Immature natural killer cell (primary cell): Measurements from ENCODE around the gene KIAA0040. TPM values are rescaled to one million over a fixed set of nuclear protein-coding genes. Genes with fewer than 3 reads are reported as not detected.

Source experiments
- DNase-seq, 3 donors: peaks; one replicate each; pipeline ENCODE4 v3.0.0; 2022; ENCODE audit warnings: mixed read lengths in 1 of 3
- H3K27ac Mint-ChIP-seq, 6 donors: one replicate each; pipeline ENCODE4 v1.8.0; 2020; ENCODE audit warnings: mixed read lengths in 6 of 6, mild to moderate bottlenecking in 5 of 6, inconsistent platforms in 4 of 6, moderate library complexity in 3 of 6
- H3K27me3 Mint-ChIP-seq, 3 donors: one replicate each; pipeline ENCODE4 v1.8.0; 2020 to 2021; ENCODE audit warnings: low read depth in 3 of 3, mild to moderate bottlenecking in 3 of 3, mixed read lengths in 3 of 3, moderate library complexity in 3 of 3, inconsistent platforms in 1 of 3
- H3K36me3 Mint-ChIP-seq, 3 donors: one replicate each; pipeline ENCODE4 v1.8.0; 2020; ENCODE audit warnings: mixed read lengths in 3 of 3, inconsistent platforms in 2 of 3, mild to moderate bottlenecking in 2 of 3
- H3K4me1 Mint-ChIP-seq, 2 donors: one replicate each; pipeline ENCODE4 v1.8.0; 2020; ENCODE audit warnings: inconsistent platforms in 2 of 2, mild to moderate bottlenecking in 2 of 2, mixed read lengths in 2 of 2, moderate library complexity in 1 of 2
- H3K4me3 Mint-ChIP-seq, 5 donors: one replicate each; pipeline ENCODE4 v1.8.0; 2020; ENCODE audit warnings: mild to moderate bottlenecking in 5 of 5, mixed read lengths in 5 of 5, inconsistent platforms in 3 of 5, moderate library complexity in 3 of 5
- H3K9me3 Mint-ChIP-seq, 6 donors: one replicate each; pipeline ENCODE4 v1.8.0; 2020; ENCODE audit warnings: mild to moderate bottlenecking in 6 of 6, mixed read lengths in 6 of 6, inconsistent platforms in 4 of 6, moderate library complexity in 3 of 6
- polyA plus RNA-seq, 3 donors: library from polyadenylated mRNA; unstranded; fragments of 300-500 nt; fragmentation: Illumina TruSeq; gene quantifications; one replicate each; pipeline ENCODE4 v1.2.3, GENCODE V29; 2021

Gene KIAA0040
- polyA plus RNA-seq, 3 donors from 2014 or later = 11.8 to 23.6 (median 14.0) TPM

GRCh38 chr1:175193527-175193910 is 943 bp upstream of the KIAA0040 start:
- Mint-ChIP-seq H3K27ac (peak overlapping the region; percentile 59 to 88 (median 74)), H3K27me3 (peaks cover 0 to 1% (median 0%) of the 10 kb centered on the region in 3 donors), H3K4me1 (peaks cover 35 to 39% of the 10 kb centered on the region in 2 donors), H3K9me3 (no peaks in the 10 kb centered on the region), H3K4me3 (peak overlapping the region; percentile 98 to 99 (median 99)), H3K36me3 (peaks cover 0 to 5% (median 3%) of the 10 kb centered on the region in 3 donors)
- DNase-seq = no peak

GRCh38 chr1:175192111-175192629 is 406 bp downstream of the KIAA0040 start:
- no peaks in the 10 kb centered on the region for H3K27me3 Mint-ChIP-seq
- peak; percentile 24 to 41 (median 37) for DNase-seq
- peaks cover 45 to 52% of the 10 kb centered on the region in 2 donors for H3K4me1 Mint-ChIP-seq
- H3K9me3 Mint-ChIP-seq = no peaks in the 10 kb centered on the region
- peak overlapping the region; percentile 98 to 99 (median 99) for H3K4me3 Mint-ChIP-seq
- peaks cover 3 to 5% (median 3%) of the 10 kb centered on the region in 3 donors for H3K36me3 Mint-ChIP-seq
- peak overlapping the region; percentile 84 to 94 (median 90) for H3K27ac Mint-ChIP-seq

- H3K27me3 Mint-ChIP-seq = no peaks in the 10 kb centered on the region
- no peaks in the 10 kb centered on the region for H3K9me3 Mint-ChIP-seq
- peaks cover 4 to 9% (median 7%) of the 10 kb centered on the region in 3 donors for H3K36me3 Mint-ChIP-seq
- peaks cover 51 to 57% of the 10 kb centered on the region in 2 donors for H3K4me1 Mint-ChIP-seq
- H3K27ac Mint-ChIP-seq = peak overlapping the region; percentile 84 to 94 (median 90)
- peak; percentile 32 to 51 (median 49) for DNase-seq
- peak overlapping the region; percentile 98 to 99 (median 99) for H3K4me3 Mint-ChIP-seq
These were observed 917 bp downstream of the KIAA0040 start for GRCh38 chr1:175191659-175192058.

- no peaks in the 10 kb centered on the region for H3K27me3 Mint-ChIP-seq
- H3K27ac Mint-ChIP-seq = peak overlapping the region; percentile 48 to 83 (median 73)
- H3K4me1 Mint-ChIP-seq = peaks cover 72 to 75% of the 10 kb centered on the region in 2 donors
- H3K36me3 Mint-ChIP-seq = peaks cover 20 to 24% (median 22%) of the 10 kb centered on the region in 3 donors
- peak overlapping the region; percentile 20 to 99 (median 57) for H3K4me3 Mint-ChIP-seq
- H3K9me3 Mint-ChIP-seq = no peaks in the 10 kb centered on the region
- peak; percentile 17 to 18 (median 18) for DNase-seq
These were observed 3.6 kb downstream of the KIAA0040 start for GRCh38 chr1:175188936-175189335.

GRCh38 chr1:175186433-175187160 is 6.0 kb downstream of the KIAA0040 start:
- no peak for DNase-seq
- no peaks in the 10 kb centered on the region for H3K27me3 Mint-ChIP-seq
- peaks cover 85 to 90% of the 10 kb centered on the region in 2 donors for H3K4me1 Mint-ChIP-seq
- peaks cover 26 to 31% (median 27%) of the 10 kb centered on the region in 3 donors for H3K36me3 Mint-ChIP-seq
- H3K4me3 Mint-ChIP-seq = no peak overlapping the region
- H3K27ac Mint-ChIP-seq = peak overlapping the region in 5 of 6 donors; percentile 9 to 82 (median 42)
- no peaks in the 10 kb centered on the region for H3K9me3 Mint-ChIP-seq

DNA sequence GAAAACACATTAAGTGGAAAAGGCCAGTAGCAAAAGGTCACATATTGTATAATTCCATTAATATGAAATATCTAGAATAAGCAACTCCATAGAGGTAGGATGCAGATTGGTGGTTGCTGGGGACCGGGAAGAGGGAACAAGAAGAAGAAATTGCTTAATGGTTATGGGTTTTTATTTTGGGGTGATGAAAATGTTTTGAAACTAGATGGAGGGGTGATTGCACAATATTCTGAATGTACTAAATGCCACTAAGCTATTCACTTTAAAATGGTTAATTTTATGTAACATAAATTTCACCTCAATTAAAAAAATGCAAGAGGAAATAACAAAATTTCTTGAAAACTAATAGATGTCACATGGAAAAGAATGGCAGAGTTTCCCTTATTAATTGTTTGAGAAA is 6.7 kb downstream of the KIAA0040 start:
- DNase-seq = no peak
- no peak overlapping the region for H3K4me3 Mint-ChIP-seq
- H3K9me3 Mint-ChIP-seq = no peaks in the 10 kb centered on the region
- peaks cover 28 to 36% (median 31%) of the 10 kb centered on the region in 3 donors for H3K36me3 Mint-ChIP-seq
- no peak overlapping the region for H3K27ac Mint-ChIP-seq
- H3K27me3 Mint-ChIP-seq = no peaks in the 10 kb centered on the region
- H3K4me1 Mint-ChIP-seq = peaks cover 85 to 90% of the 10 kb centered on the region in 2 donors

GRCh38 chr1:175183586-175183985 is 9.0 kb downstream of the KIAA0040 start:
- DNase-seq = no peak
- Mint-ChIP-seq H3K4me1 (peaks cover 76 to 86% of the 10 kb centered on the region in 2 donors), H3K27me3 (no peaks in the 10 kb centered on the region), H3K36me3 (peaks cover 26 to 36% (median 29%) of the 10 kb centered on the region in 3 donors), H3K4me3 (no peak overlapping the region), H3K27ac (no peak overlapping the region), H3K9me3 (no peaks in the 10 kb centered on the region)

DNA sequence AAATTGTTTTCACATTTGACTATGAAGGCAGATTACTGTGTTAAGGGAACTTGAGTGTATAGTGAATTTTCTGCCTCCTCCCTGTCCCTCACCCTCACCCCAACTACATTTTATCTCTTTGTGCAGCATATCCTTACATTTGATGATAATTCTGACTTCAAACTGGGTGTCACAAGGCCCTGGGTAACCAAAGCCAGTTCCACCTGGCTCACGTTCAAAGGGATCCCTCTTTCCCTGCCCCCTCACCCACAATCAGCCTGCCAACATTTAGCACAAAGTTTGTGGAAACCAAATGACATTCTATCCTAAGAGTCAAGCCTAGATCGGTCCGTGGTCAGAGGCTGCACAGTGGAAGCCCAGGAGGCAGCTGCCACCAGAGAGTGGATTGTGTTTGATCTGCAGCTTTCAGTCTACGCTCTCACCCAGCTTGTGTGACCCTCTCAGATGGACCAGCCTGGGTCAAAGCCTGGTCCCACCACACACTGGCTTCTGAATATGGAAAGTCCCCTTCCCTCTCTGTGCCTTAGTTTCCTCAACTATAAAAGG is 10.3 kb downstream of the KIAA0040 start:
- Mint-ChIP-seq H3K9me3 (no peaks in the 10 kb centered on the region), H3K4me3 (no peak overlapping the region), H3K36me3 (peaks cover 26 to 34% (median 29%) of the 10 kb centered on the region in 3 donors), H3K4me1 (peaks cover 65 to 82% of the 10 kb centered on the region in 2 donors), H3K27me3 (no peaks in the 10 kb centered on the region), H3K27ac (peak overlapping the region in 1 of 6 donors; percentile 8)
- no peak for DNase-seq

GRCh38 chr1:175179837-175180590 is 12.6 kb downstream of the KIAA0040 start:
- no peak overlapping the region for H3K4me3 Mint-ChIP-seq
- H3K27me3 Mint-ChIP-seq = no peaks in the 10 kb centered on the region
- H3K36me3 Mint-ChIP-seq = peaks cover 13 to 27% (median 19%) of the 10 kb centered on the region in 3 donors
- peaks cover 45 to 66% of the 10 kb centered on the region in 2 donors for H3K4me1 Mint-ChIP-seq
- no peaks in the 10 kb centered on the region for H3K9me3 Mint-ChIP-seq
- DNase-seq = no peak
- peak overlapping the region in 2 of 6 donors; percentile 52 to 55 for H3K27ac Mint-ChIP-seq

DNA sequence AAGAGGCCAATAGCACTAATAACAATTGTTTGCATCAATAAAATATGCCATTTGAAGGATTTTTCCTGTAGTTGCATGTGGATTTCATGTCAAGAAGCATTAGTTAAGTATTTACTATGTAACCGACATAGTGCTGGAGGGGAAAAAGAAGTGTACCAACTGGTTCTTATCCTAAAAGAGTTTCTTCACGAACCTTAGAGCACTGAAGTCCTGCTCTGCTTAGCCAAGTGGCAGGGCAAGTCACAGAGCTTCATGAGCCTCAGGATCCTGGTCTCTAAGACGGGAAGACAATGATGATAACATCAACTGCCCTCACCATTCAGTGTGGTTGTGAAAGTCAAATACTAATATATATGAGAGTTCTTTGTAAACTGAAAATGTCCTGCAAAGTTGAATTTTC is 14.1 kb downstream of the KIAA0040 start:
- Mint-ChIP-seq H3K27ac (peak overlapping the region in 2 of 6 donors; percentile 19 to 31), H3K9me3 (no peaks in the 10 kb centered on the region), H3K27me3 (no peaks in the 10 kb centered on the region), H3K36me3 (peaks cover 16 to 30% (median 19%) of the 10 kb centered on the region in 3 donors), H3K4me3 (no peak overlapping the region), H3K4me1 (peaks cover 42 to 69% of the 10 kb centered on the region in 2 donors)
- DNase-seq = no peak

DNA sequence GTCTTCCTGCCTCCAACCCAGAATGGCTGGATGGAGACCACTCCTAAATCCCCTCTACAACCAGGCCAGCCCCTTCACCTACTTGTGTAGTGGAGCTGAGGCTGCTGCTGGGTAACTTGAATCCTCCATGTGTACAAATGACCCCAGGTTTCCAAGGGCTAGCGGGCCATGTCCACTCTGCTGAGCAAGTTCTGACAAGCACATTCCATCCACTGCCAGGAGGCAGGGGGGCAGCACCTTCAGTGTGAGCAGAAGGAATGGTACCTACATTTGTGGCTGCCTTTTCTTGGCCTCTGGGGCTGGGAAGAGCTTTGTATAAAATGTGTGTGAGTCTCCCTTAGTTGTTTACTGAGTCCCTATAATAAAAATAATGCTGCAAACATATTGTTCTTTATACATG is 14.5 kb downstream of the KIAA0040 start:
- Mint-ChIP-seq H3K9me3 (no peaks in the 10 kb centered on the region), H3K27ac (peak overlapping the region in 2 of 6 donors; percentile 19 to 31), H3K27me3 (no peaks in the 10 kb centered on the region), H3K4me1 (peaks cover 40 to 68% of the 10 kb centered on the region in 2 donors), H3K4me3 (no peak overlapping the region), H3K36me3 (peaks cover 16 to 34% (median 21%) of the 10 kb centered on the region in 3 donors)
- DNase-seq = no peak

DNA sequence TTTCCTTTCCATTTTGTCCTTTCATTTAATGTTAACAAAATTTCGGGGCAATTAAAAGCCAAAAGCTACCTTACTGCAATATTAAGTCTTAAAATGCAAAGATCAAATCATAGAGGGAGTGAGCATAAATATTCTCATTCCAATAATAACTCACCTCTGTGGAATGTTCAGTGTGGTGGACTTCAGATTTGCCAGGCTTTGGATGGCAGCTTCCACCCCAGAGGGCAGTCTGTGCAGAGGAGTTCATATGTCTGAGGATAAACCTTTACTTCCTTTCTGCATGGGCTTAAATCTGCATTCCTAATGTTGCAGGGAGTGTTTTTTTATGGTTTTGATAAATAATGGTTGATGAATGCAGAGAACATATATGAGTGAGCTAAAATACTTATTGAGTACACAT is 16.3 kb downstream of the KIAA0040 start:
- Mint-ChIP-seq H3K36me3 (peaks cover 12 to 36% (median 17%) of the 10 kb centered on the region in 3 donors), H3K27me3 (peaks cover 0 to 1% (median 0%) of the 10 kb centered on the region in 3 donors), H3K4me1 (peaks cover 28 to 62% of the 10 kb centered on the region in 2 donors), H3K27ac (peak overlapping the region in 2 of 6 donors; percentile 12 to 43), H3K4me3 (no peak overlapping the region), H3K9me3 (no peaks in the 10 kb centered on the region)
- no peak for DNase-seq

- H3K4me1 Mint-ChIP-seq = peaks cover 29 to 67% of the 10 kb centered on the region in 2 donors
These were observed 18.1 kb downstream of the KIAA0040 start for GRCh38 chr1:175174309-175175102.

More at GRCh38 chr1:175174309-175175102, 18.1 kb downstream of the KIAA0040 start:
- peaks cover 0 to 1% (median 0%) of the 10 kb centered on the region in 3 donors for H3K27me3 Mint-ChIP-seq
- H3K27ac Mint-ChIP-seq = peak overlapping the region in 4 of 6 donors; percentile 14 to 48 (median 22)
- H3K36me3 Mint-ChIP-seq = peaks cover 11 to 42% (median 27%) of the 10 kb centered on the region in 3 donors
- no peak overlapping the region for H3K4me3 Mint-ChIP-seq
- no peaks in the 10 kb centered on the region for H3K9me3 Mint-ChIP-seq
- no peak for DNase-seq
